ENCODE results near the gene CGB2.

- no peak for TF ChIP-seq EZH2 (IDR thresholded peaks at IDR 0.05; ENCODE audit: insufficient read depth, poor library complexity, severe bottlenecking)
- TF ChIP-seq EZH2phosphoT487 (IDR thresholded peaks at IDR 0.05; ENCODE audit: insufficient read depth, low read depth) = no peak
Observed at GRCh38 chr19:48986211-48986610, 45.5 kb upstream of the CGB2 start.
